Colonic mucosa (tissue), 4 donors: ENCODE measurements around the gene OR52B6. TPM values are rescaled to one million over a fixed set of nuclear protein-coding genes. Genes with fewer than 3 reads are reported as not detected.

ENCODE experiments used
- DNase-seq: peaks from one replicate; pipeline ENCODE4 v3.0.0-alpha.2; 2020
- H3K27ac ChIP-seq: fragments of 200-600 bp; one replicate; pipeline ENCODE4 v1.8.0; 2021
- H3K27me3 ChIP-seq: fragments of 200-600 bp; one replicate; pipeline ENCODE4 v1.8.0; 2021
- H3K36me3 ChIP-seq: fragments of 200-600 bp; one replicate; pipeline ENCODE4 v1.8.0; 2021
- H3K4me1 ChIP-seq: fragments of 200-600 bp; one replicate; pipeline ENCODE4 v1.8.0; 2021; ENCODE audit warnings: mild to moderate bottlenecking
- H3K4me3 ChIP-seq: fragments of 200-600 bp; one replicate; pipeline ENCODE4 v1.8.0; 2021
- H3K9ac ChIP-seq, 2 donors: one replicate each; pipeline ENCODE4 v1.7.0; 2013; ENCODE audit warnings: control low read depth in 2 of 2, low read depth in 2 of 2, low read length in 2 of 2
- H3K9me3 ChIP-seq: fragments of 200-600 bp; one replicate; pipeline ENCODE4 v1.8.0; 2021
- intact Hi-C: fragments of 100-400 bp; cut with DNase I; formaldehyde crosslinking; loops from one replicate; pipeline ENCODE4 v1.14.1; 2022
- total RNA-seq, 2 donors: library from RNA; stranded (reverse); fragmentation: NEBNext Ultra II Directional in 1 of 2; extraction: Animal tissue kit (Norgen Biotek cat#: 25700) in 1 of 2; gene quantifications; one replicate each; pipeline ENCODE4 v1.2.1, GENCODE V29; 2021
- TF ChIP-seq, protein P1 (sequence below): fragments of 200-600 bp; IDR thresholded peaks from one replicate; pipeline ENCODE4 v1.8.0; 2022; ENCODE audit warnings: antibody characterized with exemption, mild to moderate bottlenecking
- donor health status: healthy.
- donor health status: DM: no; HTN: no; CAD: no.
- donor health status: DM: no; HTN: no; CAD: no.

OR52B6 gene
- total RNA-seq, 2 donors from 2014 or later, result not detected

DNA sequence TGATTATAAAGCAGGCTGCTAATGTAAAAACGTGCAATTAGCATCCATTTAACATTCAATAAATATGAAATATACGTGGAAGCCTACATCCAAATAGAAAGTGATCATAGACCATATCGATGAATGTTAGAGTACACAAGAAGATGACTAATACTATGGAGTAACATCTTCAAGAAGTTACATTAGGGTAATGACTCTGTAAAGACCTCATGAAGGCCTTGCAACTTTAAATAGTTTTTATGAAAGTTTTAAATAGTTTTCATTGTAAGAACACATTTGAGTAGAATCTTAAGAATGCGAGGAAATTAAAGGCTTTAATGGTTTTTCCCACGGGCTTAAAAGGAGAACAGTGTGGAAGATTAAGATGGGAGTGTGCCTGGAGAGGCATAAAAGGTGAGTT is 45.5 kb downstream of the OR52B6 start:
- Histone ChIP-seq H3K4me3 (no peak overlapping the region), H3K9ac (peak overlapping the region in 1 of 2 donors; percentile 39), H3K27me3 (no peaks in the 10 kb centered on the region), H3K27ac (no peak overlapping the region), H3K4me1 (peaks cover 7% of the 10 kb centered on the region), H3K36me3 (no peaks in the 10 kb centered on the region), H3K9me3 (no peaks in the 10 kb centered on the region)
- intact Hi-C loops, result loop anchor here (10.0 kb wide), 1 partner anchor 59 kb away; the partner anchor contains the start of genes TRIM22 and TRIM5
- TF ChIP-seq, protein P1, sequence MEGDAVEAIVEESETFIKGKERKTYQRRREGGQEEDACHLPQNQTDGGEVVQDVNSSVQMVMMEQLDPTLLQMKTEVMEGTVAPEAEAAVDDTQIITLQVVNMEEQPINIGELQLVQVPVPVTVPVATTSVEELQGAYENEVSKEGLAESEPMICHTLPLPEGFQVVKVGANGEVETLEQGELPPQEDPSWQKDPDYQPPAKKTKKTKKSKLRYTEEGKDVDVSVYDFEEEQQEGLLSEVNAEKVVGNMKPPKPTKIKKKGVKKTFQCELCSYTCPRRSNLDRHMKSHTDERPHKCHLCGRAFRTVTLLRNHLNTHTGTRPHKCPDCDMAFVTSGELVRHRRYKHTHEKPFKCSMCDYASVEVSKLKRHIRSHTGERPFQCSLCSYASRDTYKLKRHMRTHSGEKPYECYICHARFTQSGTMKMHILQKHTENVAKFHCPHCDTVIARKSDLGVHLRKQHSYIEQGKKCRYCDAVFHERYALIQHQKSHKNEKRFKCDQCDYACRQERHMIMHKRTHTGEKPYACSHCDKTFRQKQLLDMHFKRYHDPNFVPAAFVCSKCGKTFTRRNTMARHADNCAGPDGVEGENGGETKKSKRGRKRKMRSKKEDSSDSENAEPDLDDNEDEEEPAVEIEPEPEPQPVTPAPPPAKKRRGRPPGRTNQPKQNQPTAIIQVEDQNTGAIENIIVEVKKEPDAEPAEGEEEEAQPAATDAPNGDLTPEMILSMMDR, result no peak
- no peak for DNase-seq

DNA sequence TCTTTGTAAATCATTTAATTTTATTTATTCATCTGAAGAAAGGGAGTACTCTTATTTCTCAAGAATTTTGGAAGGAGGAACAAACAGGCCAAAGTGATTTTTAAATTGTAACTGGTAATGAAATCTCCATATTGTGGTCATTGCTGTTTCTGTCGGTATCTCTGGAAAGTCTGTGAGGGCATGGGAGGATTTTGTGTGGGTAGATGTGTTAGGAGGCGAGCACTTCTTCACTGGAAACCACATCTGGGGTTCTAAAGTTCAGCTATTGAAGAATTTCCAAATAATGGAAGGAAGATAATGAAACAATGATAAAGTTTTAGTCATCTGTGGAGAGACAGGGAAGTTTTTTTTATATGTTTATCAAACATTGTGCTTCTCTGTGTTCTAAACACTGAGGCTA is 50.7 kb downstream of the OR52B6 start:
- intact Hi-C loops, result no loop called here
- Histone ChIP-seq H3K36me3 (no peaks in the 10 kb centered on the region), H3K9me3 (no peaks in the 10 kb centered on the region), H3K27ac (no peak overlapping the region), H3K4me1 (no peaks in the 10 kb centered on the region), H3K27me3 (no peaks in the 10 kb centered on the region), H3K9ac (no peak overlapping the region), H3K4me3 (no peak overlapping the region)
- TF ChIP-seq, protein P1, result no peak
- no peak for DNase-seq

Other genes with a start within 250 kb of the OR52B6 start
- not detected for gene OR51B5, start 237.4 kb upstream of the OR52B6 start, total RNA-seq
- gene OR51B6, start 229.4 kb upstream of the OR52B6 start, total RNA-seq, result not detected
- gene OR51M1, start 197.1 kb upstream of the OR52B6 start, total RNA-seq, result not detected
- gene OR51Q1, start 158.8 kb upstream of the OR52B6 start, total RNA-seq, result not detected
- gene OR51I1, start 139.4 kb upstream of the OR52B6 start, total RNA-seq, result not detected
- gene OR51I2, start 131.6 kb upstream of the OR52B6 start, total RNA-seq, result not detected
- not detected for gene OR52D1, start 92.2 kb upstream of the OR52B6 start, total RNA-seq
- gene UBQLN3, start 70.9 kb upstream of the OR52B6 start, total RNA-seq, result not detected
- gene UBQLNL, start 64.2 kb upstream of the OR52B6 start, total RNA-seq, result under 1 TPM in 1 of 2 donors, not detected in 1; 0.22 TPM
- gene OR52H1, start 32.3 kb upstream of the OR52B6 start, total RNA-seq, result not detected
- gene TRIM6, start 15.8 kb downstream of the OR52B6 start, total RNA-seq, result under 1 TPM; 0.35 to 0.82 TPM
- gene TRIM34, start 44.1 kb downstream of the OR52B6 start, total RNA-seq, result 1 to 10 TPM; 6.2 to 7.8 TPM
- 10 to 100 TPM; 21.4 to 23.3 TPM for gene TRIM5, start 104.2 kb downstream of the OR52B6 start, total RNA-seq
- gene TRIM22, start 108.9 kb downstream of the OR52B6 start, total RNA-seq, result 10 to 100 TPM; 16.6 to 17.7 TPM
- gene OR56B1, start 155.6 kb downstream of the OR52B6 start, total RNA-seq, result not detected
- not detected for gene OR52N4, start 173.4 kb downstream of the OR52B6 start, total RNA-seq
- not detected for gene OR52N5, start 202.5 kb downstream of the OR52B6 start, total RNA-seq
- not detected for gene OR52N1, start 210.4 kb downstream of the OR52B6 start, total RNA-seq
- gene OR52N2, start 228.0 kb downstream of the OR52B6 start, total RNA-seq, result not detected